OCI-LY3 (cell line): ENCODE data around the gene UPK3A.
A peak's percentile ranks its signal among the peaks of the same experiment; 100 is the strongest.

Experiments used
- H2AFZ ChIP-seq: fragments of 200-600, 300-600 bp; shearing (Covaris generic); 2 replicates; pipeline ENCODE4 v1.6.0; 2014; ENCODE audit warnings: antibody characterized with exemption, low read depth, low read length
- H3K27ac ChIP-seq: fragments of 200-600, 300-600 bp; sonication (generic); 2 replicates; pipeline ENCODE4 v1.5.1; 2014; ENCODE audit warnings: mild to moderate bottlenecking, low read length, moderate library complexity, mixed read lengths
- H3K27me3 ChIP-seq: fragments of 200-600, 300-600 bp; sonication (generic); 2 replicates; pipeline ENCODE4 v1.6.1; 2014; ENCODE audit warnings: low read depth, low read length, mixed read lengths
- H3K36me3 ChIP-seq: fragments of 200-600, 300-600 bp; sonication (generic); replicated peaks from 2 replicates; pipeline ENCODE3; 2014; ENCODE audit warnings: low read depth, low read length, mixed read lengths
- H3K4me1 ChIP-seq: fragments of 300-600, 200-600 bp; sonication (generic); 2 replicates; pipeline ENCODE4 v1.6.1; 2014; ENCODE audit warnings: low read length, mixed read lengths
- H3K4me2 ChIP-seq: fragments of 200-600, 300-600 bp; sonication (generic); 2 replicates; pipeline ENCODE4 v1.6.1; 2014; ENCODE audit warnings: low read length, mixed read lengths
- H3K4me3 ChIP-seq: fragments of 300-600, 200-600 bp; sonication (generic); 2 replicates; pipeline ENCODE4 v1.5.1; 2014; ENCODE audit warnings: antibody characterized with exemption, mild to moderate bottlenecking, low read length, moderate library complexity
- H3K79me2 ChIP-seq: fragments of 300-600, 200-600 bp; shearing (Covaris generic); 2 replicates; pipeline ENCODE4 v1.6.1; 2014; ENCODE audit warnings: mild to moderate bottlenecking, low read length, mixed read lengths
- H3K9ac ChIP-seq: fragments of 300-600, 200-600 bp; shearing (Covaris generic); 2 replicates; pipeline ENCODE4 v1.6.0; 2014; ENCODE audit warnings: mild to moderate bottlenecking, low read length, moderate library complexity
- H3K9me3 ChIP-seq: fragments of 200-600, 300-600 bp; shearing (Covaris generic); 2 replicates; pipeline ENCODE4 v1.6.1; 2014; ENCODE audit warnings: low read length, mixed read lengths; ENCODE audit not compliant: insufficient read depth
- H4K20me1 ChIP-seq: fragments of 200-600, 300-600 bp; sonication (generic); 2 replicates; pipeline ENCODE4 v1.6.1; 2016; ENCODE audit warnings: low read length, mixed read lengths; ENCODE audit not compliant: insufficient read depth
- EZH2phosphoT487 ChIP-seq: fragments of 200-600 bp; shearing (Covaris generic); IDR thresholded peaks from 2 replicates; pipeline ENCODE4 v1.6.1; 2018; ENCODE audit warnings: antibody characterized with exemption, mixed run types, low read depth
- TF ChIP-seq, protein P1 (sequence below): fragments of 200-600, 300-600 bp; sonication (generic); IDR thresholded peaks from 2 replicates; pipeline ENCODE4 v1.5.1; 2014; ENCODE audit warnings: antibody characterized with exemption, low read length, low read depth

Gene UPK3A

GRCh38 chr22:45298934-45299505 lies 14.3 kb downstream of the UPK3A start:
- Histone ChIP-seq H4K20me1 (no peaks in the 10 kb centered on the region), H3K79me2 (no peaks in the 10 kb centered on the region), H3K27me3 (no peaks in the 10 kb centered on the region), H3K9ac (no peak overlapping the region), H3K36me3 (no peaks in the 10 kb centered on the region), H3K4me1 (peaks cover 22% of the 10 kb centered on the region), H3K4me2 (no peak overlapping the region), H2AFZ (no peak overlapping the region), H3K27ac (no peak overlapping the region), H3K9me3 (no peaks in the 10 kb centered on the region), H3K4me3 (no peak overlapping the region)
- no peak for TF ChIP-seq EZH2phosphoT487
- TF ChIP-seq, protein P1, sequence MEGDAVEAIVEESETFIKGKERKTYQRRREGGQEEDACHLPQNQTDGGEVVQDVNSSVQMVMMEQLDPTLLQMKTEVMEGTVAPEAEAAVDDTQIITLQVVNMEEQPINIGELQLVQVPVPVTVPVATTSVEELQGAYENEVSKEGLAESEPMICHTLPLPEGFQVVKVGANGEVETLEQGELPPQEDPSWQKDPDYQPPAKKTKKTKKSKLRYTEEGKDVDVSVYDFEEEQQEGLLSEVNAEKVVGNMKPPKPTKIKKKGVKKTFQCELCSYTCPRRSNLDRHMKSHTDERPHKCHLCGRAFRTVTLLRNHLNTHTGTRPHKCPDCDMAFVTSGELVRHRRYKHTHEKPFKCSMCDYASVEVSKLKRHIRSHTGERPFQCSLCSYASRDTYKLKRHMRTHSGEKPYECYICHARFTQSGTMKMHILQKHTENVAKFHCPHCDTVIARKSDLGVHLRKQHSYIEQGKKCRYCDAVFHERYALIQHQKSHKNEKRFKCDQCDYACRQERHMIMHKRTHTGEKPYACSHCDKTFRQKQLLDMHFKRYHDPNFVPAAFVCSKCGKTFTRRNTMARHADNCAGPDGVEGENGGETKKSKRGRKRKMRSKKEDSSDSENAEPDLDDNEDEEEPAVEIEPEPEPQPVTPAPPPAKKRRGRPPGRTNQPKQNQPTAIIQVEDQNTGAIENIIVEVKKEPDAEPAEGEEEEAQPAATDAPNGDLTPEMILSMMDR = no peak

DNA sequence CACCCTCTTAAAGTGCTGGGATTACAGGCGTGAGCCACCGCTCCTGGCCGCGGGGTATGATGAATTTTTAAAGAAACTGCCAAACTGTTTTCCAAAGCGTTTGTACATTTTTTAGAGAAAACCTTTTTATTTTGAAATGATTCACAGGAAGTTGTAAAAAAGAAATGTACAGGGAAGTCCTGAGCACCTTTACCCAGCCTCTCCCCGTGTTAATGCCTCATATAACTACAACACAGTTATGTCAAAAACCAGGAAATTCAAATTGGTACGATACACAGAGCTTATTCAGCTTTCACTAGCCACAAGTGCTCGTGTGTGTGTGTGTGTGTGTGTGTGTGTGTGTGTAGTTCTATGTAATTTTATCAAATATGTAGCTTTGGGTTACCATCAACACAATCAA lies 18.0 kb downstream of the UPK3A start:
- H2AFZ ChIP-seq = no peak overlapping the region
- peak overlapping the region; percentile 2; the same call in 1 of the 2 replicates for H3K4me2 ChIP-seq

DNA sequence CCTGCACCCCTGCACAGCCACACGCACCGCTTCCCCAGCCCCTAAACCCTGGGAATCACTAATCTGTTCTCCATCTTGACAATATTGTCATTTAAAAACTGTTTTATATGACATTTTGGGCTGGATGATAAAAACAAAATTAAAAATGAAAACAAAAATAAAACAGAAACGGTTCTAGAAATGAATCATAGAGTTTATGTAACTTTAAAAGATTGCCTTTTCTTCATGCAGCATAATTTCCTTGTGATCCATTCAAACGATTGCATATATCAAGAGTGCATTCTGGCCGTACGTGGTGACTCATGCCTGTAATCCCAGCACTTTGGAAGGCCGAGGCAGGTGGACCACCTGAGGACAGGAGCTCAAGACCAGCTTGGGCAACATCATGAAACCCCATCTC lies 18.4 kb downstream of the UPK3A start:
- H3K4me1 ChIP-seq = peaks cover 16% of the 10 kb centered on the region
- no peak overlapping the region for H3K4me3 ChIP-seq
- H2AFZ ChIP-seq = no peak overlapping the region
- no peaks in the 10 kb centered on the region for H3K9me3 ChIP-seq
- H3K36me3 ChIP-seq = no peaks in the 10 kb centered on the region
- no peak overlapping the region for H3K27ac ChIP-seq
- H3K4me2 ChIP-seq = peak overlapping the region; percentile 2; the same call in 1 of the 2 replicates
- no peaks in the 10 kb centered on the region for H3K79me2 ChIP-seq
- no peaks in the 10 kb centered on the region for H3K27me3 ChIP-seq
- H4K20me1 ChIP-seq = no peaks in the 10 kb centered on the region
- no peak overlapping the region for H3K9ac ChIP-seq
- no peak for TF ChIP-seq EZH2phosphoT487
- TF ChIP-seq, protein P1 = no peak

More for the DNA sequence above, 18.0 kb downstream of the UPK3A start:
- Histone ChIP-seq H3K9me3 (no peaks in the 10 kb centered on the region), H3K36me3 (no peaks in the 10 kb centered on the region), H3K4me3 (no peak overlapping the region), H4K20me1 (no peaks in the 10 kb centered on the region), H3K4me1 (peaks cover 16% of the 10 kb centered on the region), H3K79me2 (no peaks in the 10 kb centered on the region), H3K27ac (no peak overlapping the region), H3K9ac (no peak overlapping the region), H3K27me3 (no peaks in the 10 kb centered on the region)
- TF ChIP-seq, protein P1 = no peak
- no peak for TF ChIP-seq EZH2phosphoT487

DNA sequence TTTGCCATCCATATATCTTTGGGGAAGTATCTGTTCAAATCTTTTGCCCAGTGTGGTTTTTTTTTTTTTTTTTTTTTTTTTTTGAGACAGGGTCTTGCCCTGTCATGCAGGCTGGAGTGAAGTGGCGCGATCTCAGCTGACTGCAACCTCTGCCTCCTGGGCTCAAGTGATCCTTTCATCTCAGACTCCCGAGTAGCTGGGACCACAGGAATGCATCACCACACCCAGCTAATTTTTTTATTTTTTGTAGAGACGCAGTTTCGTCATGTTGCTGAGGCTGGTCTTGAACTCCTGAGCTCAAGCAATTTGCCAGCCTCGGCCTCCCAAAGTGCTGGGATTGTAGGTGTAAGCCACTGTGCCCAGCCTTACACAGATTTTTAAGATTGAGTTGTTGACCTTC lies 20.2 kb downstream of the UPK3A start:
- no peak overlapping the region for H3K9ac ChIP-seq
- H3K27me3 ChIP-seq = no peaks in the 10 kb centered on the region
- H3K4me3 ChIP-seq = no peak overlapping the region
- H3K9me3 ChIP-seq = no peaks in the 10 kb centered on the region
- no peak overlapping the region for H3K27ac ChIP-seq
- TF ChIP-seq, protein P1 = no peak
- no peak for TF ChIP-seq EZH2phosphoT487
- H2AFZ ChIP-seq = no peak overlapping the region
- H4K20me1 ChIP-seq = no peaks in the 10 kb centered on the region
- peaks cover 26% of the 10 kb centered on the region for H3K4me1 ChIP-seq
- no peak overlapping the region for H3K4me2 ChIP-seq
- no peaks in the 10 kb centered on the region for H3K36me3 ChIP-seq
- H3K79me2 ChIP-seq = peaks cover 1% of the 10 kb centered on the region
